Activated T-cell treated with anti-CD3 and anti-CD28 coated beads, Interleukin-2, amount 50 U/mL, for 4 hours (primary cell): ENCODE measurements around the gene IBA57. TPM values are rescaled to one million over a fixed set of nuclear protein-coding genes. Genes with fewer than 3 reads are reported as not detected.

Experiments
- ATAC-seq, 2 donors: fragments of 200-7000 bp; cut with Tn5 transposase; one replicate each; pipeline ENCODE4 v1.10.0; 2021
- DNase-seq: peaks from one replicate; pipeline ENCODE4 v3.0.0-alpha.2; 2020
- H3K27me3 Mint-ChIP-seq: one replicate; pipeline ENCODE4 v1.8.0; 2021; ENCODE audit warnings: low read depth, mixed read lengths
- H3K36me3 Mint-ChIP-seq: one replicate; pipeline ENCODE4 v1.8.0; 2022; ENCODE audit warnings: mixed read lengths; ENCODE audit not compliant: insufficient read depth
- H3K4me1 Mint-ChIP-seq: one replicate; pipeline ENCODE4 v1.8.0; 2021; ENCODE audit warnings: low read depth, mixed read lengths
- H3K4me3 Mint-ChIP-seq: one replicate; pipeline ENCODE4 v1.8.0; 2021; ENCODE audit warnings: mild to moderate bottlenecking, moderate library complexity, mixed read lengths
- H3K9me3 Mint-ChIP-seq: one replicate; pipeline ENCODE4 v1.8.0; 2021; ENCODE audit warnings: mixed read lengths
- total RNA-seq, 3 donors: library from RNA; stranded (reverse); gene quantifications; one replicate each; pipeline ENCODE4 v1.2.1, GENCODE V29; 2021

Gene IBA57
- total RNA-seq, result 10 to 100 TPM; 14.5 to 17.6 (median 15.9) TPM

GRCh38 chr1:228165372-228166169 lies at the start of gene IBA57:
IBA57 (plus strand) TSS chr1:228165804; CDS start chr1:228165817, 13 bp downstream.
- Mint-ChIP-seq H3K4me1 (peaks cover 45% of the 10 kb centered on the region), H3K36me3 (peaks cover 3% of the 10 kb centered on the region), H3K4me3 (peak within 1 kb of the TSS; percentile 83), H3K27me3 (no peaks in the 10 kb centered on the region), H3K9me3 (no peaks in the 10 kb centered on the region)
- DNase-seq, result peak; percentile 99
- ATAC-seq, result peak; percentile 87 to 89

DNA sequence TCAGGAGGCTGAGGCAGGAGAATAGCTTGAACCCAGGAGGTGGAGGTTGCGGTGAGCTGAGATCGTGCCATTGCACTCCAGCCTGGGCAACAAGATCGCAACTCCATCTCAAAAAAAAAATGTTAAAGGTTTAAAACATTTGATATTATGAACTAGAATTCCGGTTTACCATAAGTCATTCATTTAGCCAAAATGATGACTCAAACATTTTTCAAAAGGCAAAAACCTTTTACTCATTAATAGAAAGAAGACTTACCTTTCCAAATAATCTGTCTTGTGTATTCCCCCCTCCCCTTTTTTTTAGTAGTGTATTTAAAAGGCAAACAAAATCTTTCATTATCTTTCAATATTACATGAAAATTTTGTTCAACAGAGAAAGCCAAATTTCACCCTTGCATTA lies 48.3 kb upstream of the IBA57 start:
- DNase-seq, result no peak
- H3K36me3 Mint-ChIP-seq, result no peaks in the 10 kb centered on the region
- H3K4me1 Mint-ChIP-seq, result no peaks in the 10 kb centered on the region
- no peaks in the 10 kb centered on the region for H3K27me3 Mint-ChIP-seq
- ATAC-seq, result no peak
- H3K9me3 Mint-ChIP-seq, result peaks cover 3% of the 10 kb centered on the region
- no peak overlapping the region for H3K4me3 Mint-ChIP-seq

GRCh38 chr1:228118040-228118439 lies 47.6 kb upstream of the IBA57 start:
- Mint-ChIP-seq H3K36me3 (no peaks in the 10 kb centered on the region), H3K4me1 (no peaks in the 10 kb centered on the region), H3K27me3 (peaks cover 2% of the 10 kb centered on the region), H3K9me3 (peaks cover 3% of the 10 kb centered on the region), H3K4me3 (no peak overlapping the region)
- no peak for DNase-seq
- ATAC-seq, result no peak

- Mint-ChIP-seq H3K9me3 (peaks cover 3% of the 10 kb centered on the region), H3K27me3 (peaks cover 3% of the 10 kb centered on the region), H3K36me3 (no peaks in the 10 kb centered on the region), H3K4me3 (no peak overlapping the region), H3K4me1 (no peaks in the 10 kb centered on the region)
- ATAC-seq (no peak), DNase-seq (no peak)
Measured at GRCh38 chr1:228120351-228120750, 45.3 kb upstream of the IBA57 start.

DNA sequence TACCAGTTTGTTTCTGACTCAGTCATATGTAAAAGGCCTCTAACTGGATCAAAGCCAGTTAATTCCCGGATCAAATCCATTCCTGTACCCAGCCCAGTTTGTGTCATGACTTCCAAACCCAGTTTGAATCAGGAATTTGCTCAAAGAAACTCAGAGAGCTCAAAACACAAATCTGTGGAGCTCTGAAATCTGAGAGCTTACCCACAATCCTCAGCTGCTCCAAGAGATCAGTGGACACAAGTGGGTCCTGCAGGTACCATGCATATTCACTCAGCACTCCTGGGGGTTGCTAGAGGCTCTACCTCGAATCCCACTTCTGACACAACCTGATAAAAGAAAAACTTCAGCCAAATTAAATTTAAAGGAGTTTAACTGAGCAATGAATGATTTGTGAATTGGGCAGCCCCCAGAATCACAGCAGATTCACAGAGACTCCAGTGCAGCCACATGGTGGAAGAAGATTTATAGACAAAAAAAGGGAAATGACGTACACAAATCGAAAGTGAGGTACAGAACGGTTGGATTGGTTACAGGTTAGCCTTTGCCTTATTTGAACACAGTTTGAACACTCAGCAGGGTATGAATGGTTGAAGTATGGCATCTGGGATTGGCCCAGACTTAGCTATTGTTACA lies 44.6 kb upstream of the IBA57 start:
- H3K9me3 Mint-ChIP-seq, result peaks cover 3% of the 10 kb centered on the region
- H3K4me3 Mint-ChIP-seq, result no peak overlapping the region
- H3K4me1 Mint-ChIP-seq, result no peaks in the 10 kb centered on the region
- H3K36me3 Mint-ChIP-seq, result no peaks in the 10 kb centered on the region
- ATAC-seq, result peak in 1 of 2 donors; percentile 25
- DNase-seq, result no peak
- H3K27me3 Mint-ChIP-seq, result peaks cover 4% of the 10 kb centered on the region

GRCh38 chr1:228122921-228123441 lies 42.6 kb upstream of the IBA57 start:
- Mint-ChIP-seq H3K36me3 (no peaks in the 10 kb centered on the region), H3K4me3 (no peak overlapping the region), H3K4me1 (no peaks in the 10 kb centered on the region), H3K9me3 (peaks cover 2% of the 10 kb centered on the region), H3K27me3 (peaks cover 9% of the 10 kb centered on the region)
- no peak for DNase-seq
- ATAC-seq, result no peak

DNA sequence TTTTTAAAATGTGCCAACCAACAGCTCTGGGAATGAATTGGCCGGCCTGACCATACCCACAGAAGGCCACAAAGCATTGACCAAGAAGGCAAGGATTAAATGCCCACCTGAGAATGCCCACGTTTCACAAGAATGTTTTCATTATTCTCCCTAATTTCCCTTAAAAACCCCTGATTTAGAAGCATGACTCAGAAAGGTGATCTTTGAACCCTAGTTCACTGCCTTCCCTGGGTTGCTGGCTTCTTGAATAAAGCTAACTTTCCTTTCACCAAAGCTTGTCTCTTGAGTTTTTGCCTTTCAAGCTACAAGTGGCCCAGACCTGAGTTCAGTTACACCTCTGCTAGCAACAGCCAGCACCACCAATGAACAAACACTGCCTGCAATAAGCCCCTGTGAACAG lies 42.1 kb upstream of the IBA57 start:
- Mint-ChIP-seq H3K4me3 (no peak overlapping the region), H3K4me1 (no peaks in the 10 kb centered on the region), H3K9me3 (no peaks in the 10 kb centered on the region), H3K27me3 (peaks cover 9% of the 10 kb centered on the region), H3K36me3 (no peaks in the 10 kb centered on the region)
- DNase-seq (no peak), ATAC-seq (no peak)

DNA sequence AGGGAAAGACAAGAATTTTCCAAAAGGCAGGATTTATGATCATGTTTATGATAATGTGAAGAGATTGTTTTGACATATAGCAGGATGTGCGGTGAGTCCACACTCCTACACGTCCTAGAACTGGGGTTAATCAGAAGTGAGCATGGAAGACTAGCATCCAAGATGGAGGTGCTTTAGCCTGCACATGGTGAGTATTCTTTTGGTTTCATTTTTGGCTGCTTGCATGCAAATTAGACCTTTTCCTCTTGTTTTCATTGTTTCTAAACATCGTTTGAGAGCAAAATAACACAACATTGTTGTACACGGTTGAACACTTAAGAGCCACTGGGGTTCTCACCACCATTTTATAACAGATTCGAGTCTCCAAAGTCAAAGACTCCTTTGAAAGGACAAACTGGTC lies 40.4 kb upstream of the IBA57 start:
- Mint-ChIP-seq H3K4me3 (no peak overlapping the region), H3K9me3 (no peaks in the 10 kb centered on the region), H3K36me3 (no peaks in the 10 kb centered on the region), H3K27me3 (peaks cover 9% of the 10 kb centered on the region), H3K4me1 (no peaks in the 10 kb centered on the region)
- ATAC-seq, result no peak
- DNase-seq, result no peak

- Mint-ChIP-seq H3K4me1 (peaks cover 3% of the 10 kb centered on the region), H3K9me3 (no peaks in the 10 kb centered on the region)
- DNase-seq, result no peak
Measured at GRCh38 chr1:228131766-228132165, 33.8 kb upstream of the IBA57 start.

GRCh38 chr1:228134591-228134990 lies 31.0 kb upstream of the IBA57 start:
- ATAC-seq (no peak), DNase-seq (no peak)
- Mint-ChIP-seq H3K4me3 (no peak overlapping the region), H3K9me3 (no peaks in the 10 kb centered on the region), H3K27me3 (peaks cover 9% of the 10 kb centered on the region), H3K4me1 (peaks cover 6% of the 10 kb centered on the region), H3K36me3 (no peaks in the 10 kb centered on the region)

More at GRCh38 chr1:228131766-228132165, 33.8 kb upstream of the IBA57 start:
- H3K4me3 Mint-ChIP-seq, result no peak overlapping the region
- no peaks in the 10 kb centered on the region for H3K36me3 Mint-ChIP-seq
- no peak for ATAC-seq
- peaks cover 14% of the 10 kb centered on the region for H3K27me3 Mint-ChIP-seq

- no peak for ATAC-seq
- no peak for DNase-seq
- H3K36me3 Mint-ChIP-seq, result no peaks in the 10 kb centered on the region
- H3K4me1 Mint-ChIP-seq, result peaks cover 15% of the 10 kb centered on the region
- H3K27me3 Mint-ChIP-seq, result peaks cover 5% of the 10 kb centered on the region
- H3K4me3 Mint-ChIP-seq, result no peak overlapping the region
- H3K9me3 Mint-ChIP-seq, result no peaks in the 10 kb centered on the region
Measured at GRCh38 chr1:228136901-228137300, 28.7 kb upstream of the IBA57 start.

- ATAC-seq (no peak), DNase-seq (no peak)
- peaks cover 5% of the 10 kb centered on the region for H3K27me3 Mint-ChIP-seq
- H3K4me3 Mint-ChIP-seq, result peak overlapping the region; percentile 98
- no peaks in the 10 kb centered on the region for H3K36me3 Mint-ChIP-seq
- H3K4me1 Mint-ChIP-seq, result peaks cover 39% of the 10 kb centered on the region
- no peaks in the 10 kb centered on the region for H3K9me3 Mint-ChIP-seq
Measured at GRCh38 chr1:228139406-228139930, 26.1 kb upstream of the IBA57 start.

DNA sequence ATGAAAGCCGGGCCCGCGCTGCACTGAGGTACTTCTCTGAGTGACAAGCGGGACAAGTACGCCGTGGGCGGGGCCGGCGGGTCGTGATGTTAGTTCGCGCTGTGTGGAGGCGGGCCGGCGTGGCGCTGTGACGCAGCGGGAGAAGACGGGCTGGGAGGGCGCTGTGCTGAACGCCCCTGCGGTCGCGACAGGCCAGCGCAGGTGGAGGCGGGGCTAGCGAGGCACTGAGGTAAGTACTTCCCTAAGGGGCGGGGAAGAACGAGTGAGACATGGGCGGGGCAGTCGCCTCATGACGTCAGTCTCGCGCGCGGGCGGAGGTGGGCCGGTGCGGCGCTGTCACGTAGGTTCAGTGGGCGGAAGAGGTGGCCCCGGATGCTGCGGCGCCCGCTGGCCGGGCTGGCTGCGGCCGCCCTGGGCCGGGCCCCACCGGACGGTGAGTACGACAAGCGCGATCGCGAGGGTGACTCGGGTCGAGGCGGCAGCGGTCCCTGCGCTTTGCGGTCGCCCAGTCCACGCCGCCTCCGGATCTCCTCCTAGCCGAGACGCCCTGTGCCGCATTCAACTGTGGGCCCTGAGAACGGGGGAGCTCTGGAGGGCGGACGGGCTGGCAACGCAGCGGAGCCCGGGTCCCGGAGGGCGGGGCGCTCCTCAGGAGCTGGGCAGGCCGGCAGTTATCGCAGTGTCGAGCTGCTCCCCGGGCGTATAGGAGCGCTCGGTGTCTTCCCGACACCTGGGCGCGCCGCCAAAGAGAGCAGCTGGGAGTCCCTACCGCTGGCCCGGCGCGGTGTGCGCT lies 25.5 kb upstream of the IBA57 start, which contains the start of gene GUK1:
Gene GUK1 (plus strand): TSS at position 349 of the 793 bp plus-strand sequence. CDS start 24 bp downstream, at position 373.
- H3K4me3 Mint-ChIP-seq, result peak within 1 kb of the TSS; percentile 98
- peak; percentile 94 to 95 for ATAC-seq
- H3K4me1 Mint-ChIP-seq, result peaks cover 41% of the 10 kb centered on the region
- peaks cover 2% of the 10 kb centered on the region for H3K27me3 Mint-ChIP-seq
- H3K9me3 Mint-ChIP-seq, result no peaks in the 10 kb centered on the region
- no peaks in the 10 kb centered on the region for H3K36me3 Mint-ChIP-seq
- peak; percentile 100 for DNase-seq

DNA sequence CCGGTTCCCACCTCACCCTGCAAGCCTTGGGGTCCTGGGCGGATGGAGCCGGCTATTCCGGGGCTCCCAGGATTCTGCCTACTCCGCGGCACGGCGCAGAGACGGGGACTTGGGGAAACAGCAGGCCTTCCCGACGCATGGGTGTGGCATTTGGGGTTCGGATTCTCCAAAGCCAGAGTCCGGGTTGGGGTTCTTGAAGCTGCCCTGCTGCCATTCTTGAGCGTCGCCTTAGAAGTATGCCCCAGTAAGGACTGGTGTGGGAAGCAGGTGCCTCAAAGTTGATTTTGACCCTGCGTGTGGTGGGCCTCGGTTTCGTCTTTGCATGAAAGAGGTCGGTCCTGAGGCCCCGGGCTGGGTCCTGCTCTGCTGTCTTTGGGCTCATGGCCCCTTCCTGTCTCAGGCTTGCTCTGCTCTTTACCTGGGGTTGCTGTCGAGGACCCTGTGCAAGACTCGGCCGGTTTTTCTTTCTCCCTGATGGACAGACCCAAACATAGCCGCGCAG lies 24.8 kb upstream of the IBA57 start:
- no peak for DNase-seq
- peak overlapping the region; percentile 98 for H3K4me3 Mint-ChIP-seq
- no peaks in the 10 kb centered on the region for H3K36me3 Mint-ChIP-seq
- no peak for ATAC-seq
- H3K9me3 Mint-ChIP-seq, result no peaks in the 10 kb centered on the region
- peaks cover 41% of the 10 kb centered on the region for H3K4me1 Mint-ChIP-seq
- peaks cover 2% of the 10 kb centered on the region for H3K27me3 Mint-ChIP-seq
